ENCODE measurements around the gene DAGLA. TPM values are rescaled to one million over a fixed set of nuclear protein-coding genes. Genes with fewer than 3 reads are reported as not detected.

DAGLA gene
- total RNA-seq (2022; extraction: Qiagen RNA extraction; ENCODE audit: low read depth) = 3.7 to 6.4 TPM (median 5.9 TPM) in 5 replicates

GRCh38 chr11:61679893-61680621 is at the start of gene DAGLA:
DAGLA (plus strand) TSS chr11:61680391; CDS start chr11:61720156, 39,765 bp downstream.

GRCh38 chr11:61752117-61752924 is 72.1 kb downstream of the DAGLA start, which contains the start of gene MYRF:
MYRF (plus strand) TSS chr11:61752636; CDS start chr11:61752745, 109 bp downstream.

GRCh38 chr11:61792310-61793082 is 112.3 kb downstream of the DAGLA start, which contains the start of the genes FEN1 and TMEM258:
FEN1 (plus strand) TSS chr11:61792911; CDS start chr11:61795362, 2,451 bp downstream.
TMEM258 (minus strand) TSS chr11:61792599; CDS start chr11:61792558, 41 bp downstream.

Other genes starting within 250 kb of the DAGLA start
- gene LRRC10B, start 171.6 kb upstream of the DAGLA start, total RNA-seq (2022; extraction: Qiagen RNA extraction; ENCODE audit: low read depth) = 0.11 to 0.24 TPM (median 0.15 TPM) in 5 replicates
- gene SYT7, start 99.3 kb upstream of the DAGLA start, total RNA-seq (2022; extraction: Qiagen RNA extraction; ENCODE audit: low read depth) = 0.71 to 1.4 TPM (median 0.88 TPM) in 5 replicates
- gene MYRF, start 72.2 kb downstream of the DAGLA start, total RNA-seq (2022; extraction: Qiagen RNA extraction; ENCODE audit: low read depth) = 14.8 to 23.0 TPM (median 19.8 TPM) in 5 replicates
- gene TMEM258, start 112.2 kb downstream of the DAGLA start, total RNA-seq (2022; extraction: Qiagen RNA extraction; ENCODE audit: low read depth) = 208 to 286 TPM (median 223 TPM) in 5 replicates
- gene FEN1, start 112.5 kb downstream of the DAGLA start, total RNA-seq (2022; extraction: Qiagen RNA extraction; ENCODE audit: low read depth) = 99.3 to 124 TPM (median 107 TPM) in 5 replicates
- 122 to 153 TPM (median 139 TPM) in 5 replicates for gene FADS1, start 136.6 kb downstream of the DAGLA start, total RNA-seq (2022; extraction: Qiagen RNA extraction; ENCODE audit: low read depth)
- 246 to 335 TPM (median 271 TPM) in 5 replicates for gene FADS2, start 147.9 kb downstream of the DAGLA start, total RNA-seq (2022; extraction: Qiagen RNA extraction; ENCODE audit: low read depth)
- 36.6 to 56.0 TPM (median 51.2 TPM) in 5 replicates for gene FADS3, start 211.2 kb downstream of the DAGLA start, total RNA-seq (2022; extraction: Qiagen RNA extraction; ENCODE audit: low read depth)
- gene RAB3IL1, start 237.2 kb downstream of the DAGLA start, total RNA-seq (2022; extraction: Qiagen RNA extraction; ENCODE audit: low read depth) = 10.2 to 13.2 TPM (median 12.8 TPM) in 5 replicates